ENCODE measurements around the gene ARHGEF5.
A peak's percentile ranks its signal among the peaks of the same experiment; 100 is the strongest.
"Not testable (repeated sequence)": the region's sequence is repeated elsewhere in the genome, so short reads cannot be mapped to it uniquely, and the experiment has no call there.

ARHGEF5 gene

DNA sequence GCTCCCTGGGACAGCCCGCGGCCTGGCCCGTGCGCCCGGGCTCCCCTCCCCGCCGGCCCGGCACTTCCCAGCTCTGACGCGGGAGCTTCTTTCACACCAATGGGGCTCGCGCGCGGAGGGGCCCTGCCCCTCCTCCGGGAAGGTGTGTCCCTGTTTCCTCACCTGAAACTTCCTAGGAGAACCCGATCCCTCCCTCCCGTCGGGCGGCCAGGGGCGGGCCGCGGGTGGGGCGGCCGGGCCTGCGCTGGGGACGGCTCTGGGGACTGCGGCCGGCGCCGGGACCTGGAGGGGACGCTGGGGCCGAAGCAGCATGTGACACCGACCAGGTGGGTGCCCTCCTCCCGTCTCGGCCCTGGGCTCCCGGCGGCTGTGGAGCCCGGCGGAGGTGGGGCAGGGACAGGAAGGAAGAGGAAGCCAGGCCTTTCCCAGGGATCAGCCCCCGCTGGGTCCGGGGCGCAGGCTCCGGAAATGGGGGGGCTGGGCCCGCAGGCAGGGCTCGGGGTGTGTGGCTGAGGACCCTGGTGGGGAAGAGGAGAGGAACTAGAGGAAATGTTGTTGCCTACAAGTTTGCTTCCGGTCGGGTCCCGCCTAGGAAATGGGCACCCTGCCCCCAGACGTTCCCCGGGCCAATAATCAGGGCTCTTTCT, at the start of gene ARHGEF5:
Gene ARHGEF5, plus strand, starts transcription at position 227 of the 647 bp plus-strand sequence. CDS start 7,268 bp downstream, outside the sequence.
- DNase-seq = not testable (repeated sequence)

DNA sequence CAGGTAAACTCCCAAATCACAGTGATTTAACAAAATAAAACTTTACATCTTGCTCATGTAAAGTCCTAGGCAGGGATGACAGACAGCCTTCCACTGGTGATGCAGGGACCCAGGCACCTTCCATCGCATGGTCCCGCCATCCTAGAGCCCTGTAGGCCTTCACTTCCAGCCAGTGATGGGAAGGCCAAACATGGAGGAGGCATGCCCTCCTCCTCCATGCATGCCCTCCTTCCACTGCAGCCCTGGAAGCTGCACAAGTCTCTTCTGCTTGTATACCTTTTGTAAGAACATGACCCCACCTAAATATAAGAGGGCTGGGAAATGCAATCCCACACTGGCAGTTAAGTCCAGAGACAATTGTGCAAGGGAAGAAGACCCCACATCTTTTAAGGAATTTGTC, 45.5 kb upstream of the ARHGEF5 start:
- not testable (repeated sequence) for DNase-seq

DNA sequence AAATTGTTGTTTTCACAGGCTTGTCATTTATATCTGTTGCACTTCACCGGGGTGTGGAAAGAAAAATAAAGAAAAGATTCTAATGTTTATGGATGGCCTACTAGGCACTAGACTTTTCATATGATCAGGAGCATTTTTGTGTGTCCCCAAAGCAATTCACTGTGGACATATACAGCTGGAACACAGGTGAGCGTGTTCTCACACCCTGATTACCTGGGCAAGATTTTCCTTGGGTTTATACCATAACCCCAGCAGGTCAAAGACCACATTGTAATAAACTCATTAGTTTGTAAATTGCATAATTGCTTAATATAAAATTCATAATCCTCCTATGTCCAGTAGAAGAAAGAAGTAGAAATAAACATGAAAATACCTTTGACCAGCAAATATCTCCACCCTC, 44.0 kb upstream of the ARHGEF5 start:
- DNase-seq = not testable (repeated sequence)

DNA sequence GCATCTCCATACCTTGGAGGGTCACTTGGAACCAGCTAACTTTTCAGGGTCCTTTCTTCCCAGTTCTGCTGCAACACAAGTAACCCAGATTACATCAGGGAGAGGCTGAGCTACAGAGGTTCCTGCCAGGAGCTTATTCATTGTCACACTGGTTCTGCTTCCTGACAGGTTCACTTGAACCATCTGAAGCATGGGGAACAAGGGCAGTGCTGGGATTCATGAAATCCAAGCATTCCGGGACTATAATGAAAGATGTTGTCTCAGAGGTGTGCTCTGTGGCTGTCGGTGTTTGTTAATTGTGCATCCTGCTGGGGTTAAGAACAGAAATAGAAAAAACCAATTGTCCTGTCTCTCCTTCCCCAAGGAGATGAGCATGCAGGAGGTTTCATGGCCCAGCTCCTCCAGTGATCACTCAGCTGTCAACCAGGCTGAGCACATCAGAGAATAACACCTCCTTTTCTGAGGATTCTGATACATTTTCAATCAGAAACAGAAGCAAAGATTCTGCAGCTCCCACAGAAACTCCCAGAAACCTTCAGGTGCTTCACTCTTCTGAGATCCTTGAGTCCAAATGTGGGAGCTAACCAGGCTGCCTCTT, 43.2 kb upstream of the ARHGEF5 start, which contains the start of gene OR2A1:
Gene OR2A1, plus strand, starts transcription at position 548 of the 598 bp plus-strand sequence. CDS start 5,706 bp downstream, outside the sequence.
- not testable (repeated sequence) for DNase-seq

GRCh38 chr7:144317537-144317936, 37.7 kb upstream of the ARHGEF5 start:
- DNase-seq = not testable (repeated sequence)

GRCh38 chr7:144319547-144319946, 35.7 kb upstream of the ARHGEF5 start:
- not testable (repeated sequence) for DNase-seq

DNA sequence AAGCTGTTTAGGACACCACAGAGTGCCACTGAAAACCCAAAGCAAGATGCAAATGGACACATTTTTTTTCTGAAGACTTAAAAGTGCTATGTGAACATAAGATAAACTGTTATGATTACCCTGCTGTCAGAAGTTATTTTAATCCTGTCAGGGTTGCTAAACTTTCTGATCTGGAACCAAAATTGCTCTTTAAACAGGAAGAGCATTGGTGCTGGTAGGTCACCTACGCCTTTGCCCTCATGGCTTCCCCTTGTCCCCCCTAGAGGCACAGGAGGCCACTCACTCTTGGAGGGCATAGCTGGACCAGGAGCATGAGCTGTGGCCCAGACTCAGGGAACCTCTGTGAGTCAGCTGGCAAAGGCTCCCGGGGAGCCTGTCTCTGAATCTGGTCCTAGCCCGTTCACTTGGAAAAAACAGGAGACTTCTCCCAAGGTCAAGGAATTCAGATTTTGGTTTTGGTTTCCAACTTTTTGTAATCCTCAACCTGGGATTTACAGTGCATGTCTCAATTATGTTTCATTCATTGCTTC, 33.5 kb upstream of the ARHGEF5 start:
- not testable (repeated sequence) for DNase-seq

DNA sequence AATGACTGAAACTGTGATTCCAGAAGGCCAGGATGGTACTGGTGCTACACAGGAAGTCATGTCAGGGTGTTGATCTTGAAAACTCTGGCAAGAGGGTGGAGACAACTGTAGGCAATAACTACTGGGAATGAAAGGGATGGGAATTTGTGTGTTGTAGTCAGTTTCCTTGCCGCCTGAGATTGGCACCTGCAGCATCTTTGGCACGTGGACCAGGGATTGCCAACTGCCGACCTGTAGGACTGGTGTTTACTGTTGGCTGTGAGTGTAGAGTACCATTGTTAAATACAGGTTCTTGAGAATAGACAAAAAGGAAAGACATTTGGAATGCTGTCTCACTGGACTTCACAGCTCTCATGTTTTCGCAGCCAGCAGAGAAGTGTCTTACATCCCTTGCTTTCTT, 31.8 kb upstream of the ARHGEF5 start:
- DNase-seq = not testable (repeated sequence)

DNA sequence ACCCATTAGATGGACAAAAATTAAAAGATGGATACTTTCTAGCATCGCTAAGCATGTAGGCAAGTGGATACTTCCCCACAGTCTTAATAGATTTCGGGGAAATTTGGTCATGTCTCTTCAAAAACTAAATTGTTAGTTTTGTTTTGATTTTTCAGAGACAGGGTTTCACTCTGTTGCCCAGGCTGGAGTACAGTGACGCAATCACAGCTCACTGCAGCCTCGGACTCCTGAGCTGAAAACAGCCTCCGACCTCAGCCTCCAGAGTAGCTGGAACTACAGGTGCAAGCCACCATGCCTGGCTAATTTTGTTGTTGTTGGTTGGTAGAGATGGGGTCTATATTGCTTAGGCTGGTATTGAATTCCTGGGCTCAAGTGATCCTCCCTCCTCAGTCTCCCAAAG, 29.3 kb upstream of the ARHGEF5 start:
- DNase-seq = not testable (repeated sequence)

DNA sequence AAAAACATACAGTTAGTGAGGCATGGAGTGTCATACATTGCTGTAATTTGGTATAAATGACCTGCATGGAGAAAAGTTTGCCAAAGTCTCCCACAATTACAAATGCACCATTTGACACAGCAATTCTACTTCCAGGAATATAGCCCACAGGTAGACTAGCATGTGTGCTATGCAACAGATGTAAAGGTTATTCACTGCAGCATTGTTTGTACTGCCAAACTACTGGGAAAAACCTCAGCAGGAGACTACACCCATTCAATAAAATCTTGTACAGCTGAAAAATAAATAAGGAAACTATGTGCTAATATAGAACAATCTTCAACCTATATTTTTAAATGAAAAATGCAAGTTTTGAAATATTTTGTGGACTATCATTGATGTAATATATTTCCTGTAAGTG, 25.2 kb upstream of the ARHGEF5 start:
- DNase-seq = not testable (repeated sequence)

DNA sequence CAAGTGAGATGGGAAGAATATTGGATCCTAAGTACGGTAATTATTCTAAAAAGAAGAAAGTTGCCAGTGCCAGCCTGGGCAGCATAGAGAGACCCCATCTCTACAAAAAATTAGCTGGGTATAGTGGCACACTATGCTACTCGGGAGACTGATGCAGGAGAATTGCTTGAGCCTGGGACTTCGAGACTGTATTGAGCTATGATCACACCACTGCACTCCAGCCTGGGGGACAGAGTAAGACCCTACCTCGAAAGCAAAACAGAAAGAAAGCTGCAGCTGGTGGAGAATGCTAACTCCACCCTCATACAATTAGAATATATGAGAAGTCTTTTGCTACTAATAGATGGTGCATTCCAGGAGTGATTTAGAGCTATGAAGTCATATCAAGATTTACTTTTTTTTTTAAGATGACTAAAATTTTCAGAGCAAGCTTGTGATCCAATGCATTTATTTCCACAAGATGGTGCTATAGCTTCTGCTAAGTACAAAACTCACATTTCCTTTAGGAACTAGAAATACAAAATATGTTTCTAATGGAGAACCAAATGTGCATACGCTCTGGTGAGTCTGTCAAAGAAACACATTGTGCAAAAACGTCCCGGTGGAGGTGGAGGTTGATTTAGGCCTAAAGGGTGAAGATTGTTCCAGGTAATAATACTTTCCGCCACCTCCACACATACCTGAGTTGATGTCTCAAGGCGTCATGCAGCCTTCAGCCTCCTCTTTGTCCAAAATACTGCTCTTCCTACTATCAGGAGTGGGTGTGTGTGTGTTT, 23.8 kb upstream of the ARHGEF5 start:
- not testable (repeated sequence) for DNase-seq

GRCh38 chr7:144331996-144332288, 23.3 kb upstream of the ARHGEF5 start:
- not testable (repeated sequence) for DNase-seq

DNA sequence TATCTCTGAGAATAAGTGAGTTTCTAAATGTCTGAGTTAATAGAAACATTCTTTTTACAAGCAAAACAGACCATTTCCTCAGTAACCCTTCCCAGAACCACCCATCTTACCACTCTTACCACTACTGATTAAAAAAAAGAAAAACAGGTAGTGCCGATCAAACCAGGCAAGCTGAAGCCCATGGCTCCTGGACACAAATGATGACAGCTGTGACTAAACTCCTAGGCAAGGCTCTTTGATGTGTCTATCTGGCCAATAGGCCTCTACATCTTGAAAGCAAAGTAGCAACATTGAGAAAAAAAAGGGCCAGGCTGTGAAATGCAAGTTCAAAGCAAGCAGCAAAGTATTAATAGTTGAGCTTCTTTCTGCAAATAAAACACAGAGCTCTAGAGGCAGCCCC, 6.6 kb upstream of the ARHGEF5 start:
- DNase-seq = not testable (repeated sequence)

GRCh38 chr7:144351667-144352066, 3.5 kb upstream of the ARHGEF5 start:
- not testable (repeated sequence) for DNase-seq

- not testable (repeated sequence) for DNase-seq
Observed at GRCh38 chr7:144356185-144356584, 983 bp downstream of the ARHGEF5 start.

GRCh38 chr7:144356860-144357259, 1.7 kb downstream of the ARHGEF5 start:
- not testable (repeated sequence) for DNase-seq

DNA sequence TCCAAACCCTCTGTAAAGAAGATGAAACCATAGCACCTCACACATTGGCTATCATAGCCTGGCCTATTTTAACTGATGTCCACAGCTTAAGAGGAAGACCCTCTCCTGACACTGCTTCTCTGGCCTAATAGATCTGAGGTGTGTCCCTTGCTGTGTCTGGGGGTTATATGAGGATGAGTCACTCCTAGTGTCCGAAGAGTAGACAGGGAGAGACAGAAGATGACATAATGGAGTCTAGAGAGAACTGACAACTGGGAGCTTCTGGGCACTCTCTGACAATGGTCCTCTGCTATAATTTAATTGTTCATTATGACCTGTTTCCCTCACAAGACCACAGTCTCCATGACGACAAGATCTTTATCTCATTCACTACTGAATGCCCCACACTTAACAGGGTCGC, 6.9 kb downstream of the ARHGEF5 start:
- not testable (repeated sequence) for DNase-seq

- DNase-seq = not testable (repeated sequence)
Observed at GRCh38 chr7:144365523-144365922, 10.3 kb downstream of the ARHGEF5 start.

GRCh38 chr7:144367250-144367649, 12.0 kb downstream of the ARHGEF5 start:
- not testable (repeated sequence) for DNase-seq

DNA sequence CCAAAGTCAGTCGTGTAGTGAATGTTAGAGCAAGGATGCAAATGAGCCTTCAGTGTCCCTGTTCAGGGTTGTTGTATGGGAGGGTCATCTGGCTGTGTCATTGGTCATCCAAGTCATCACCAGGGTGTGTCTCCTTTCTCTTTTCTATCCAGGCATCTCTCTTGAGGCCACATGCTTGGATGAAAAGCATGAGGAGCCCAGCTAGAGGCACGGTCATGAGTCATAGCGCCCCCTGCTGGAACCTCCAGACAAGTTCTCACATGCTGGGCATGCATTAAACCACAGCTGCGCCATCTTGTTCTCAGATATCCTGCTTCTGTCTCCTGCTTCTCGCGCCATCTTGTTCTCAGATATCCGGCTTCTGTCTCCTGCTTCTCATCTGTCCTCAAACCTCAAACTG, 14.0 kb downstream of the ARHGEF5 start:
- DNase-seq = not testable (repeated sequence)

DNA sequence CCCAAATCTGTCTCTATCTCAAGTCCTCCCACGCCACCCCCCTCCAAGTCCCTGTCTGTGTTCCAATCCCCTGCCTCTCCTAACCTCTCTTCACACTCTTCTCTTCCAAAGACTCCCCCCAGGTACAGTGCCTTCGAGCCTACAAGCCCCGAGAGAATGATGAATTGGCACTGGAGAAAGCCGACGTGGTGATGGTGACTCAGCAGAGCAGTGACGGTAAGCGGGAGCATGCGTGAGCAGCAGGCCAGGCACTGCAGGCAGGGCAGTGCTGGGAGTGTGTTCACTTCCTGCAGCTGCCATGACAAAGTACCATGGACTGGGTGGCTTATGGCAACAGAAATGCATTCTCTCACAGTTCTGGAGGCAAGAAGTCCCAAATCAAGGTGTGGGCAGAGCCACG, 23.4 kb downstream of the ARHGEF5 start:
- DNase-seq = peak in 2 of 56 donors; percentile 7 to 34

All from amygdala (tissue), 56 donors.